ENCODE measurements around the gene TRIP4.

Gene TRIP4

GRCh38 chr15:64501396-64501715 is 113.7 kb downstream of the TRIP4 start:
- DNase-seq (ENCODE audit: low read depth) = no peak
- TF ChIP-seq, protein P1, sequence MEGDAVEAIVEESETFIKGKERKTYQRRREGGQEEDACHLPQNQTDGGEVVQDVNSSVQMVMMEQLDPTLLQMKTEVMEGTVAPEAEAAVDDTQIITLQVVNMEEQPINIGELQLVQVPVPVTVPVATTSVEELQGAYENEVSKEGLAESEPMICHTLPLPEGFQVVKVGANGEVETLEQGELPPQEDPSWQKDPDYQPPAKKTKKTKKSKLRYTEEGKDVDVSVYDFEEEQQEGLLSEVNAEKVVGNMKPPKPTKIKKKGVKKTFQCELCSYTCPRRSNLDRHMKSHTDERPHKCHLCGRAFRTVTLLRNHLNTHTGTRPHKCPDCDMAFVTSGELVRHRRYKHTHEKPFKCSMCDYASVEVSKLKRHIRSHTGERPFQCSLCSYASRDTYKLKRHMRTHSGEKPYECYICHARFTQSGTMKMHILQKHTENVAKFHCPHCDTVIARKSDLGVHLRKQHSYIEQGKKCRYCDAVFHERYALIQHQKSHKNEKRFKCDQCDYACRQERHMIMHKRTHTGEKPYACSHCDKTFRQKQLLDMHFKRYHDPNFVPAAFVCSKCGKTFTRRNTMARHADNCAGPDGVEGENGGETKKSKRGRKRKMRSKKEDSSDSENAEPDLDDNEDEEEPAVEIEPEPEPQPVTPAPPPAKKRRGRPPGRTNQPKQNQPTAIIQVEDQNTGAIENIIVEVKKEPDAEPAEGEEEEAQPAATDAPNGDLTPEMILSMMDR (IDR thresholded peaks at IDR 0.05; ENCODE audit: insufficient read depth, low read depth, low read length, missing control alignments) = no peak
- no peak overlapping the region for H3K4me3 ChIP-seq (ENCODE audit: low read length)

DNA sequence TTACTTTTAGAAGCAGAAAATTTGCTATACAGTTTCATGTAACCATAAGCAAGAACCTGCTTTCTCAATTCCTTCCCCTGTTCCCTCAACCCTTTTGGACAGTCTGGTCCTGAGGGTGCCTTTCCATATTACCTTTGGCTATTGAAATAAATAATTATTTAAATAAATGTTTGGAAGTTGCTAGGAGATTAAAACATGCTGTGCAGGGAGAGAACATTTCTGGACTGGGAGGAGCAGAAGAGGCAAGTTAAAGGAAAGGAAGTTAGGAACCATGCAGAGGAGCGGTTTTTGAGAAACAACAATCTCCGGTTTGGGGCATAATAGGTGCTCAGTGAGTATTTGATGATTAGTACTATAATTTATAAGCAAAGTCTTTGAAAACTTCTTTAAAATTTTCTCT is 114.5 kb downstream of the TRIP4 start:
- no peak overlapping the region for H3K4me3 ChIP-seq (ENCODE audit: low read length)
- no peak for DNase-seq (ENCODE audit: low read depth)
- TF ChIP-seq, protein P1 (IDR thresholded peaks at IDR 0.05; ENCODE audit: insufficient read depth, low read depth, low read length, missing control alignments) = no peak

- H3K4me3 ChIP-seq (ENCODE audit: low read length) = no peak overlapping the region
- TF ChIP-seq, protein P1 (IDR thresholded peaks at IDR 0.05; ENCODE audit: insufficient read depth, low read depth, low read length, missing control alignments) = no peak
- DNase-seq (ENCODE audit: low read depth) = peak; percentile 34
Measured at GRCh38 chr15:64502551-64502950, 114.9 kb downstream of the TRIP4 start.

DNA sequence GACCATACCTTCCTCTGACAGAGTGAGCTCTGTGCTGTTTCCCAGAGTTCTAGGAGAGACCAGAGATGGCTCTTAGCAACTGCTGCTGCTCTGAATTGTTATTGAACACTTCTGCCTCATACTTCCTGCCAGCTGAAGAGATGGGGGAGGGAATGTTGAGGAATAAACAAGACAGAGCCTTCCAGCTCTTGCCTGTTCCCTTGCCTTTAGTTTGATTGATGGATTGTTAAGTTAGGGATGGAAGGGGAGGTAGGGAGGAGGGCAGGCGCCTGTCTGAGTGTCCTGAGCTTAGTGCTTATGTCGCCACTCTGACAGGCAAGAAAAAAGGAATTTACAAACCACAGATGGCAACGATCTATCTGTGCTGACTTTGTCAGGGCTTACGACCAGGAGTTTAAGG is 115.6 kb downstream of the TRIP4 start:
- TF ChIP-seq, protein P1 (IDR thresholded peaks at IDR 0.05; ENCODE audit: insufficient read depth, low read depth, low read length, missing control alignments) = no peak
- H3K4me3 ChIP-seq (ENCODE audit: low read length) = no peak overlapping the region

DNA sequence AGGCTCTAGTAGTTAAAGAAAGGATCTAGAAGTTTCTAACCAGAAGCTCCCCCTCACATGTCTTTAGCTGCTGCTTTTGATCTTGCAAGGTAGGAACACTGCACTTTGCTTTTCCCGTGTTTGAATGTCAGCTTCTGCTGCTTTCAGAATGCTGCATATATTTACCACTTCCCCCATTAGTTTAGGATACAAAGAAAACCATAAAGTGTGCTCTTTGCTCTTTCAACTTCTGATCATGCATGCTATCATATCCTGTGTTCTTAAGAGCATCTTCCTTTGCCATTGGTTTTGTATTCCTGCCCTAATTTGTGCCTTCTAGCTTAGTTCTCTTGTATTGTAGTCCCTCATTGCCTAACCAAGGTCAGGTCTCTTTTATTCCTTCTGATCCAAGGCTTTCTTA is 116.0 kb downstream of the TRIP4 start:
- no peak for DNase-seq (ENCODE audit: low read depth)
- TF ChIP-seq, protein P1 (IDR thresholded peaks at IDR 0.05; ENCODE audit: insufficient read depth, low read depth, low read length, missing control alignments) = no peak
- no peak overlapping the region for H3K4me3 ChIP-seq (ENCODE audit: low read length)

More for the DNA sequence above, 115.6 kb downstream of the TRIP4 start:
- no peak for DNase-seq (ENCODE audit: low read depth)

Measured in epithelial cell of esophagus (primary cell).